ENCODE data around the gene KRTAP10-12.
"Not testable (repeated sequence)": the region's sequence is repeated elsewhere in the genome, so short reads cannot be mapped to it uniquely, and the experiment has no call there.

Gene KRTAP10-12

GRCh38 chr21:44697172-44697810, at the start of gene KRTAP10-12:
Gene KRTAP10-12 (plus strand): TSS chr21:44697172. CDS start chr21:44697202, 30 bp downstream.
- not testable (repeated sequence) for DNase-seq

- no peak for DNase-seq
Observed at GRCh38 chr21:44647222-44647552, 49.8 kb upstream of the KRTAP10-12 start.

- no peak for DNase-seq
Observed at GRCh38 chr21:44648557-44649311, 48.2 kb upstream of the KRTAP10-12 start.

GRCh38 chr21:44649521-44650100, 47.4 kb upstream of the KRTAP10-12 start:
- DNase-seq: no peak

GRCh38 chr21:44650265-44650972, 46.6 kb upstream of the KRTAP10-12 start:
- no peak for DNase-seq

GRCh38 chr21:44650973-44651675, 45.8 kb upstream of the KRTAP10-12 start:
- no peak for DNase-seq

GRCh38 chr21:44653123-44653522, 43.8 kb upstream of the KRTAP10-12 start:
- peak in 1 of 2 experiments; percentile 3 for DNase-seq

GRCh38 chr21:44653656-44654575, 43.1 kb upstream of the KRTAP10-12 start:
- DNase-seq: no peak

- DNase-seq: no peak
Observed at GRCh38 chr21:44654576-44655175, 42.3 kb upstream of the KRTAP10-12 start, which contains the start of gene KRTAP12-4. Gene KRTAP12-4 (minus strand): TSS chr21:44654659. CDS start chr21:44654614, 45 bp downstream.

- no peak for DNase-seq
Observed at GRCh38 chr21:44656868-44657267, 40.1 kb upstream of the KRTAP10-12 start.

GRCh38 chr21:44657635-44658540, 39.1 kb upstream of the KRTAP10-12 start, which contains the start of gene KRTAP12-3:
Gene KRTAP12-3 (plus strand): TSS chr21:44657932. CDS start chr21:44657980, 48 bp downstream.
- DNase-seq: no peak

- no peak for DNase-seq
Observed at GRCh38 chr21:44658541-44658910, 38.4 kb upstream of the KRTAP10-12 start.

GRCh38 chr21:44658913-44659595, 37.9 kb upstream of the KRTAP10-12 start:
- DNase-seq: no peak

GRCh38 chr21:44661567-44661966, 35.4 kb upstream of the KRTAP10-12 start:
- DNase-seq: not testable (repeated sequence)

- no peak for DNase-seq
Observed at GRCh38 chr21:44664691-44665090, 32.3 kb upstream of the KRTAP10-12 start.

- no peak for DNase-seq
Observed at GRCh38 chr21:44666401-44667320, 30.3 kb upstream of the KRTAP10-12 start, which contains the start of gene KRTAP12-2. Gene KRTAP12-2 (minus strand): TSS chr21:44666927. CDS start chr21:44666886, 41 bp downstream.

GRCh38 chr21:44667612-44668011, 29.4 kb upstream of the KRTAP10-12 start:
- no peak for DNase-seq

Data from NCI-H526 (cell line).